GM23248 (cell line): ENCODE results near the gene LRRC70.

Experiments used
- EZH2 ChIP-seq: fragments of 200-600 bp; sonication (generic); IDR thresholded peaks from 2 replicates; pipeline ENCODE4 v1.6.1; 2018; ENCODE audit warnings: antibody characterized with exemption, mild to moderate bottlenecking; ENCODE audit not compliant: insufficient read depth, poor library complexity, severe bottlenecking
- EZH2phosphoT487 ChIP-seq: fragments of 200-600 bp; sonication (generic); IDR thresholded peaks from 2 replicates; pipeline ENCODE4 v1.6.1; 2018; ENCODE audit warnings: antibody characterized with exemption, moderate library complexity, mild to moderate bottlenecking, low read depth; ENCODE audit not compliant: insufficient read depth

- TF ChIP-seq EZH2 (no peak), EZH2phosphoT487 (no peak)
Observed at GRCh38 chr5:62568143-62568542, 10.5 kb upstream of the LRRC70 start.
